Measurements from ENCODE around the gene UGT2A1.

- TF ChIP-seq CTCF (IDR thresholded peaks at IDR 0.05) (no peak), POLR2A (IDR thresholded peaks at IDR 0.05) (no peak)
Observed at GRCh38 chr4:69702201-69702600, 49.2 kb upstream of the UGT2A1 start.
